ENCODE results near the gene SOX18.

DNA sequence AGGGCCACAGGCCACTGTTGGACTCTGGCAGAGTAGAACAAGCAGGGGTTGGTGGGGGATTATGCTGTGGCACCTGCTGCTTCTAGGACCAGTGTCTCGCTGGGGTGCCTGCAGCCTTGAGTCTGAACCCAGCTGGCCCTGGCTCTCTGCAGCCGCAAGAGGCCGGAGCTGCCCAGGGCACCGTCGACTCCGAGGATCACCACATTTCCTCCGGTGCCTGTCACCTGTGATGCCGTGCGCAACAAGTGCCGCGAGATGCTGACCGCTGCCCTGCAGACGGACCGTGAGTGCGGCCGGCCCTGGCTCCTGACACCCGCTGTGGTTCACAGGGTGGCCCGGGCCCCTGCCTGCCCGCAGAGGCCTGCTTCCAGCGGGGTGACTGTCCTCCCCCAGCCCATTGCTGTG is 19.8 kb upstream of the SOX18 start:
- TF ChIP-seq, protein P1, sequence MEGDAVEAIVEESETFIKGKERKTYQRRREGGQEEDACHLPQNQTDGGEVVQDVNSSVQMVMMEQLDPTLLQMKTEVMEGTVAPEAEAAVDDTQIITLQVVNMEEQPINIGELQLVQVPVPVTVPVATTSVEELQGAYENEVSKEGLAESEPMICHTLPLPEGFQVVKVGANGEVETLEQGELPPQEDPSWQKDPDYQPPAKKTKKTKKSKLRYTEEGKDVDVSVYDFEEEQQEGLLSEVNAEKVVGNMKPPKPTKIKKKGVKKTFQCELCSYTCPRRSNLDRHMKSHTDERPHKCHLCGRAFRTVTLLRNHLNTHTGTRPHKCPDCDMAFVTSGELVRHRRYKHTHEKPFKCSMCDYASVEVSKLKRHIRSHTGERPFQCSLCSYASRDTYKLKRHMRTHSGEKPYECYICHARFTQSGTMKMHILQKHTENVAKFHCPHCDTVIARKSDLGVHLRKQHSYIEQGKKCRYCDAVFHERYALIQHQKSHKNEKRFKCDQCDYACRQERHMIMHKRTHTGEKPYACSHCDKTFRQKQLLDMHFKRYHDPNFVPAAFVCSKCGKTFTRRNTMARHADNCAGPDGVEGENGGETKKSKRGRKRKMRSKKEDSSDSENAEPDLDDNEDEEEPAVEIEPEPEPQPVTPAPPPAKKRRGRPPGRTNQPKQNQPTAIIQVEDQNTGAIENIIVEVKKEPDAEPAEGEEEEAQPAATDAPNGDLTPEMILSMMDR (IDR thresholded peaks at IDR 0.05; ENCODE audit: low read depth, low read length), result no peak
- TF ChIP-seq MYC (IDR thresholded peaks at IDR 0.05; ENCODE audit: low read depth, low read length) (no peak), POLR2A (IDR thresholded peaks at IDR 0.05; ENCODE audit: extremely low read depth, insufficient read length) (no peak)
- TF ChIP-seq, protein P2, sequence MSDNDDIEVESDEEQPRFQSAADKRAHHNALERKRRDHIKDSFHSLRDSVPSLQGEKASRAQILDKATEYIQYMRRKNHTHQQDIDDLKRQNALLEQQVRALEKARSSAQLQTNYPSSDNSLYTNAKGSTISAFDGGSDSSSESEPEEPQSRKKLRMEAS (IDR thresholded peaks at IDR 0.05; ENCODE audit: low read depth, low read length), result no peak
